H9 (cell line): Measurements from ENCODE around the gene CAMTA1. TPM values are rescaled to one million over a fixed set of nuclear protein-coding genes. Genes with fewer than 3 reads are reported as not detected.

Experiments
- DNase-seq: peaks from one replicate; pipeline ENCODE4 v3.0.0-alpha.2; 2017
- H2AFZ ChIP-seq: one replicate; pipeline ENCODE4 v1.6.1; 2013; ENCODE audit warnings: mild to moderate bottlenecking, low read length, control low read depth, moderate library complexity
- H2AK5ac ChIP-seq: 2 replicates; pipeline ENCODE4 v1.6.1; 2013; ENCODE audit warnings: low read length, control low read depth, mixed read lengths; ENCODE audit not compliant: insufficient read length
- H2BK120ac ChIP-seq: one replicate; pipeline ENCODE4 v1.6.1; 2013; ENCODE audit warnings: low read depth, mild to moderate bottlenecking, low read length, control low read depth, inconsistent platforms; ENCODE audit not compliant: poor library complexity, severe bottlenecking
- H2BK12ac ChIP-seq: 2 replicates; pipeline ENCODE4 v1.6.1; 2013; ENCODE audit warnings: low read length, control low read depth, mixed read lengths, low read depth; ENCODE audit not compliant: insufficient read length
- H2BK15ac ChIP-seq: 2 replicates; pipeline ENCODE4 v1.6.1; 2013; ENCODE audit warnings: low read depth, low read length, control low read depth
- H2BK20ac ChIP-seq: one replicate; pipeline ENCODE4 v1.6.1; 2013; ENCODE audit warnings: low read depth, mild to moderate bottlenecking, low read length, control low read depth, inconsistent platforms; ENCODE audit not compliant: poor library complexity, severe bottlenecking
- H2BK5ac ChIP-seq: 2 replicates; pipeline ENCODE4 v1.6.1; 2013; ENCODE audit warnings: low read length, control low read depth, mixed read lengths; ENCODE audit not compliant: insufficient read length
- H3K14ac ChIP-seq: 2 replicates; pipeline ENCODE4 v1.6.1; 2013; ENCODE audit warnings: low read length, control low read depth; ENCODE audit not compliant: insufficient read depth
- H3K18ac ChIP-seq: 2 replicates; pipeline ENCODE4 v1.6.1; 2013; ENCODE audit warnings: low read depth, mild to moderate bottlenecking, mixed read lengths, low read length, control low read depth; ENCODE audit not compliant: insufficient read length
- H3K23ac ChIP-seq: 2 replicates; pipeline ENCODE4 v1.6.1; 2013; ENCODE audit warnings: low read length, control low read depth, mixed read lengths, low read depth; ENCODE audit not compliant: insufficient read length
- H3K23me2 ChIP-seq: 2 replicates; pipeline ENCODE4 v1.6.1; 2013; ENCODE audit warnings: low read depth, mild to moderate bottlenecking, mixed read lengths, low read length, control low read depth; ENCODE audit not compliant: insufficient read length, poor library complexity, severe bottlenecking
- H3K27ac ChIP-seq: 2 replicates; pipeline ENCODE4 v1.5.1; 2013; ENCODE audit warnings: low read length, control low read depth, mixed read lengths, low read depth; ENCODE audit not compliant: insufficient read length
- H3K27me3 ChIP-seq: 2 replicates; pipeline ENCODE4 v1.6.1; 2013; ENCODE audit warnings: low read length, control low read depth, inconsistent platforms; ENCODE audit not compliant: insufficient read depth
- H3K4ac ChIP-seq: 2 replicates; pipeline ENCODE4 v1.6.1; 2013; ENCODE audit warnings: low read depth, mild to moderate bottlenecking, control low read depth, inconsistent platforms, low read length, moderate library complexity
- H3K4me1 ChIP-seq: 2 replicates; pipeline ENCODE4 v1.6.1; 2013; ENCODE audit warnings: low read length, control low read depth, inconsistent platforms; ENCODE audit not compliant: insufficient read depth
- H3K4me2 ChIP-seq: 2 replicates; pipeline ENCODE4 v1.6.1; 2013; ENCODE audit warnings: low read length, control low read depth, mixed read lengths; ENCODE audit not compliant: insufficient read length, insufficient read depth
- H3K56ac ChIP-seq: 2 replicates; pipeline ENCODE4 v1.6.1; 2013; ENCODE audit warnings: low read depth, mild to moderate bottlenecking, mixed read lengths, low read length, control low read depth; ENCODE audit not compliant: insufficient read length
- H3K79me1 ChIP-seq: 2 replicates; pipeline ENCODE4 v1.6.1; 2013; ENCODE audit warnings: low read depth, mild to moderate bottlenecking, moderate library complexity, low read length, control low read depth, inconsistent platforms; ENCODE audit not compliant: insufficient read depth, poor library complexity, severe bottlenecking
- H3K79me2 ChIP-seq: 2 replicates; pipeline ENCODE4 v1.6.1; 2013; ENCODE audit warnings: low read length, control low read depth, inconsistent platforms; ENCODE audit not compliant: insufficient read depth
- H3K9ac ChIP-seq: 2 replicates; pipeline ENCODE4 v1.6.1; 2013; ENCODE audit warnings: low read length, control low read depth, mixed read lengths; ENCODE audit not compliant: insufficient read length; ENCODE audit errors: extremely low read depth
- H3K9me3 ChIP-seq: one replicate; pipeline ENCODE4 v1.6.1; 2013; ENCODE audit warnings: low read depth, low read length, inconsistent platforms; ENCODE audit not compliant: control insufficient read depth
- H3T11ph ChIP-seq: one replicate; pipeline ENCODE4 v1.6.1; 2013; ENCODE audit warnings: mild to moderate bottlenecking, low read length, control low read depth, inconsistent platforms
- H4K20me1 ChIP-seq: one replicate; pipeline ENCODE4 v1.6.1; 2013; ENCODE audit not compliant: control insufficient read depth, insufficient read length, insufficient read depth
- H4K5ac ChIP-seq: 2 replicates; pipeline ENCODE4 v1.6.1; 2013; ENCODE audit warnings: low read depth, mild to moderate bottlenecking, mixed read lengths, low read length, control low read depth; ENCODE audit not compliant: insufficient read length
- H4K8ac ChIP-seq: replicated peaks from 2 replicates; pipeline ENCODE4 v1.6.1; 2013; ENCODE audit warnings: low read length, control low read depth, mixed read lengths, low read depth; ENCODE audit not compliant: insufficient read length
- H4K91ac ChIP-seq: 2 replicates; pipeline ENCODE4 v1.6.1; 2013; ENCODE audit warnings: low read depth, mild to moderate bottlenecking, moderate library complexity, mixed read lengths, low read length, control low read depth; ENCODE audit not compliant: insufficient read length
- H3K27ac Mint-ChIP-seq, 3 experiments: 2 replicates in 2 of 3; 3 replicates in 1 of 3; pipeline ENCODE4 v1.8.0; 2020 to 2021; ENCODE audit warnings: mixed read lengths in 3 of 3, mild to moderate bottlenecking in 1 of 3, moderate library complexity in 1 of 3
- H3K27me3 Mint-ChIP-seq: 2 replicates; pipeline ENCODE4 v1.8.0; 2021; ENCODE audit warnings: low read depth, mild to moderate bottlenecking, moderate library complexity, mixed read lengths
- H3K36me3 Mint-ChIP-seq, 3 experiments: 2 replicates in 2 of 3; 3 replicates in 1 of 3; pipeline ENCODE4 v1.8.0; 2020 to 2021; ENCODE audit warnings: low read depth in 3 of 3, mixed read lengths in 3 of 3; ENCODE audit not compliant: insufficient read depth in 1 of 3
- H3K4me1 Mint-ChIP-seq, 2 experiments: 2 replicates each; pipeline ENCODE4 v1.8.0; 2020; ENCODE audit warnings: mixed read lengths in 2 of 2
- H3K4me3 Mint-ChIP-seq, 2 experiments: 2 replicates in 1 of 2; 3 replicates in 1 of 2; pipeline ENCODE4 v1.8.0; 2020 to 2021; ENCODE audit warnings: mild to moderate bottlenecking in 2 of 2, mixed read lengths in 2 of 2, moderate library complexity in 1 of 2
- H3K9me3 Mint-ChIP-seq, 2 experiments: 2 replicates in 1 of 2; 3 replicates in 1 of 2; pipeline ENCODE4 v1.8.0; 2020; ENCODE audit warnings: mild to moderate bottlenecking in 2 of 2, mixed read lengths in 2 of 2, moderate library complexity in 1 of 2
- CTCF ChIP-seq: fragments of 200-600 bp; sonication (generic); conservative IDR thresholded peaks from 3 replicates; pipeline ENCODE4 v1.8.0; 2021; ENCODE audit warnings: antibody characterized with exemption, mild to moderate bottlenecking
- WGBS: extraction: QIAGEN DNeasy Blood & Tissue Kit; methylation state at CpG from one replicate; pipeline ENCODE4 v1.1.7; 2013; ENCODE audit warnings: missing lambda C conversion rate, low lambda C conversion rate, mixed read lengths; ENCODE audit not compliant: insufficient read length; ENCODE audit errors: extremely low coverage; 5-methylcytosine and 5-hydroxymethylcytosine counted together
- total RNA-seq: library from RNA; stranded (reverse); gene quantifications from 2 replicates; pipeline ENCODE4 v1.2.1, GENCODE V29; 2021

CAMTA1 gene
- total RNA-seq, 1 experiment from 2014 or later, result 115 TPM

DNA sequence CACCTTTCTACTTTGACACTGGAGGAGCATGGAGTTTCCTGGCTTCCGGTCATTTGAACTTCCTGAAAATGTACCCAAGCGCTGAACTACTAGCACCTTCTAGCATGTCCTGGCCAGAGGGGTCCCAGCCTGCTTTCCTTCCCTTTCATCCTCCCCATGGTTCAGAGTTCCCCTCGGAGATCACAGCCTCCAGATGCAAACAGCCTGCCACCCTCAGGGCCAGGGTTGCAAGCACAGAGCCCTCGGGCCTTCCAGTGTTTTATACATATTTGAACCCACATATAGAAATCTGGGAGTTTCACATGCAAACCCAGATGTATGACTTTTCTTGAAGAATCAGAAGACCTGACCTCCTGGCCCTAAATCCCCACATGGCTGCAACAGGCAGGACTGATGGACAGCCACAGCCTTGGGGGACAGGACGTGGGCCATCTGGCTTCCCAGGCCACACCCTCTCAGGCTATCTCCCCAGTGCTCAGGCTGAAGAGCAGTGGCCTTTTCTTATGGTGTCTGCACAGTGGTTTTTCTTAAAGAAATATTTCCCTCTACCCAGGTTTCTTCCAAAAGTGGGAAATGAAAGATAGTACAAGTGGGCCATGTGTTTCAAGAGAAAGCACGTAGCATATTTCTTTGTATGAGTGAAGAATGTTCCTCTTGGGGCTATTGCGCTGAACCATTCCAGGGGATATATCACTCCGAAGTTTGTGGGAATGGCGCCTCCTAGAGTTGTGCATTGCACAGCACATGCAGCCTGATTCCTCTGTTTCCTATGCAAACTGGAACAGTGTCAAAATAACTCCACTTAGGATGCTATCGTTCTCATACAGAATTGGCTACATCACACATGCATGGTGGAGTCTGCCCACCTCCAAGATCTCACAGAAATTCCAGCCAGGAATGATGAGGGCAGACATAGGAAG, 753.9 kb downstream of the CAMTA1 start:
- no peaks in the 10 kb centered on the region for H3K79me1 ChIP-seq
- no peak overlapping the region for H2BK5ac ChIP-seq
- no peak overlapping the region for H3K4me2 ChIP-seq
- WGBS, result no CpG with 5 or more reads among the region's 10 CpGs
- no peak overlapping the region for H3K4me3 Mint-ChIP-seq
- H3K9me3 ChIP-seq, result no peaks in the 10 kb centered on the region
- H4K91ac ChIP-seq, result no peak overlapping the region
- no peaks in the 10 kb centered on the region for H3K23me2 ChIP-seq
- H3K27ac Mint-ChIP-seq, result peak overlapping the region in 2 of 3 experiments; percentile 52 to 73; a peak in 3 of 7 replicates
- no peak for TF ChIP-seq CTCF
- no peak overlapping the region for H2BK12ac ChIP-seq
- peaks cover 0 to 2% of the 10 kb centered on the region in 2 experiments; a peak in 1 of 5 replicates for H3K9me3 Mint-ChIP-seq
- H4K20me1 ChIP-seq, result no peaks in the 10 kb centered on the region
- no peak overlapping the region for H4K5ac ChIP-seq
- no peak overlapping the region for H2AFZ ChIP-seq
- H2BK20ac ChIP-seq, result no peak overlapping the region
- peaks cover 6% of the 10 kb centered on the region for H3K27me3 Mint-ChIP-seq
- no peak overlapping the region for H3K18ac ChIP-seq
- H3K9ac ChIP-seq, result no peak overlapping the region
- H3K4ac ChIP-seq, result no peak overlapping the region
- H3K79me2 ChIP-seq, result no peaks in the 10 kb centered on the region
- peaks cover 50 to 66% of the 10 kb centered on the region in 2 experiments for H3K4me1 Mint-ChIP-seq
- no peaks in the 10 kb centered on the region for H3K36me3 Mint-ChIP-seq
- H2BK15ac ChIP-seq, result no peak overlapping the region
- H3K14ac ChIP-seq, result no peak overlapping the region; the same call in 1 of the 2 replicates
- no peak overlapping the region for H2BK120ac ChIP-seq
- H3K27me3 ChIP-seq, result no peaks in the 10 kb centered on the region
- H3K56ac ChIP-seq, result no peak overlapping the region
- no peak overlapping the region for H3K23ac ChIP-seq
- DNase-seq, result no peak
- H3K27ac ChIP-seq, result no peak overlapping the region
- peaks cover 13% of the 10 kb centered on the region; the same call in 1 of the 2 replicates for H3K4me1 ChIP-seq
- H2AK5ac ChIP-seq, result no peak overlapping the region
- H3T11ph ChIP-seq, result no peak overlapping the region
- no peak overlapping the region for H4K8ac ChIP-seq
